Astrocyte (in vitro differentiated cells and primary cell): Measurements from ENCODE around the gene CFH.

ENCODE experiments used
- EZH2 ChIP-seq: IDR thresholded peaks from 2 replicates; pipeline ENCODE4 v1.6.1; 2012; ENCODE audit warnings: mild to moderate bottlenecking, low read length, inconsistent platforms; ENCODE audit not compliant: insufficient read depth
- TF ChIP-seq, protein P1 (sequence below): IDR thresholded peaks from 2 replicates; pipeline ENCODE4 v1.5.1; 2011; ENCODE audit warnings: low read depth, mild to moderate bottlenecking, inconsistent platforms, low read length, moderate library complexity; ENCODE audit not compliant: insufficient read depth

GRCh38 chr1:196654271-196654670 lies 2.4 kb downstream of the CFH start:
- TF ChIP-seq, protein P1, sequence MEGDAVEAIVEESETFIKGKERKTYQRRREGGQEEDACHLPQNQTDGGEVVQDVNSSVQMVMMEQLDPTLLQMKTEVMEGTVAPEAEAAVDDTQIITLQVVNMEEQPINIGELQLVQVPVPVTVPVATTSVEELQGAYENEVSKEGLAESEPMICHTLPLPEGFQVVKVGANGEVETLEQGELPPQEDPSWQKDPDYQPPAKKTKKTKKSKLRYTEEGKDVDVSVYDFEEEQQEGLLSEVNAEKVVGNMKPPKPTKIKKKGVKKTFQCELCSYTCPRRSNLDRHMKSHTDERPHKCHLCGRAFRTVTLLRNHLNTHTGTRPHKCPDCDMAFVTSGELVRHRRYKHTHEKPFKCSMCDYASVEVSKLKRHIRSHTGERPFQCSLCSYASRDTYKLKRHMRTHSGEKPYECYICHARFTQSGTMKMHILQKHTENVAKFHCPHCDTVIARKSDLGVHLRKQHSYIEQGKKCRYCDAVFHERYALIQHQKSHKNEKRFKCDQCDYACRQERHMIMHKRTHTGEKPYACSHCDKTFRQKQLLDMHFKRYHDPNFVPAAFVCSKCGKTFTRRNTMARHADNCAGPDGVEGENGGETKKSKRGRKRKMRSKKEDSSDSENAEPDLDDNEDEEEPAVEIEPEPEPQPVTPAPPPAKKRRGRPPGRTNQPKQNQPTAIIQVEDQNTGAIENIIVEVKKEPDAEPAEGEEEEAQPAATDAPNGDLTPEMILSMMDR = no peak
- TF ChIP-seq EZH2 = no peak
